NCI-H128 (cell line): ENCODE data around the gene AURKB.

ENCODE experiments used
- DNase-seq: peaks from one replicate; lab custom pipeline; 2025; ENCODE audit not compliant: unreplicated experiment; lab: John Stamatoyannopoulos, UW

AURKB gene

DNA sequence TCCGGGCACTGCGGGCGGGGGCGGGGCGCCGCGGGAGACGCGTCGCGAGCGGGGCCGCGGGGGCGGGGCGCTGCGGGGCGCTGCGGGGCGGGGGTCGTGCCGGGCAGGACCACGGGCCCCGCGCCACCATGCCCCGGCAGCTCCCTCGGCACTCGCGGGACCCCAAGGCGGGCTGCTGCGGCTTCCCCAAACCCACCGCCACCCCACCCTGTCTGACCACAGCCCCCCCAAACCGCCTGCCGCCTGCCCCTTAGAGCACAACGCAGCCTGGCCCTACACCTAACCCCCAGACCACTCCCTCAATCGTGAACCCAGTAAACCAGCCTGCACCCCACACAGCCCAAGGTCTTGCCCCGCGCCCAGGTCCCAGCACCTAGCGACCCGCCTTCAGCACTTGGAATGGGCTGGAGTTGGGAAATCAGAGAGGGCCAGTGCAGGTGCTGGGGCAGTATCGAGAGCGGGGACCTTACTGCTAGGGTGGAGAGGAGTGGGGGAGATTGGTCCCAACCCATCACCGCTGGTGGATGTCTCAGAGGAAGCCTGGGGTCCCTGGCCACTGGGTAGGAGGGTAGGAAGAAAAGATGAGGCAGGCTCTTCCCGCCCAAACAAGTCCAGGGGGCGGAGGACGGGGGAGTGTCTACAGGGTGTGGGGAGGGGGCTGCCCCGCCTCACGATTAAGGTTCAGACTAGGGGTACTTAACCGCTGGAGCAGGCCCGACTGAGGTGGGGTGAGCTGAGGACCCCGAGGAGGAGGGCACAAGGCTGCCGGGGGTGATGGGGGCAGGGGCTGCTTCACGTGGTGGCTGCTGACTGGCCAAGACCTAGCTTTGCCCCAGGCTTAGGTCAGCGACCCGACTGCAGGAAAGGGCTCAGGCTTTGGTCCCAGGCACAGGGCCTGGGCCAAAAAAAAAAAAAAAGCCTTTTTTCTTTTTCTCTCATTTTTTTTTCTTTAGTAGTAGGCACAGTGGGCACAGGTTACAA is 47.1 kb downstream of the AURKB start:
- no peak for DNase-seq

DNA sequence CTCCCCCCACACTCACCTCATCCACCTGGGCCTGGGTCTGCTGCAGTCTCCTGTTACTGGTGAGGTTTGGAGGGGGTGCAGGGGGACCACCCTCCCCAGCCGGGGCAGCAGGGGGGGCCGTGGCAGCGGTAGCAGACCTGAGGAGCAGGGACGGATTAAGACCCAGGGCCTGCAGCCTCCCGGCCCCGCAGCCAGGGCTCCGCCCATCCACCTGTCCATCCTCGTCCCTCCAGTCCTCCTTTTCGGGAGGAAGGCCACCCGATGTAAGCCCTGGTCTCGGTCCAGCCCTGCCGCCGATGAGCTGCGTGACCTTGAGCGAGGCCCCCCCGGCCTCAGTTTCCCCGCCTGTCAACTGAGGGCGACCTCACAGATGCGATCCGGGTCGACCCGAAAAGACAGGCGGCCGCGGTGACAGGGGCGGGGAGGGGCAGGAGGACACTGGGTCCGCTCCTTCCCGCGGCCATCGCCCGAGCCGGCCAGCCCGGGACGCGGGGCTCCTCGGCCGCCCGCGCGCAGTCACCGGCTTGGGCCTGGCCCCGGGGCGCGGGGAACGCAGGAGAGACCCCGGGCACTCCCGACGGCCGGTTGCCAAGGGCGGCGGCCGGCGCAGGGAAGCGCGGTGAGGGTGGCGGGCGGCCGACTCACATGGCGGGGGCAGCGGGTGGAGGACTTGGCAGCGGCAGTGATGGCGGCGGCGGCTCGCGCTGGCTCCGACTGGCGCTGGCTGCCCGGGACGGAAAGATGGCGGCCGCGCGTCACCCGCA is 48.0 kb downstream of the AURKB start, which contains the start of gene VAMP2:
VAMP2 (minus strand) TSS at position 716 of the 764 bp plus-strand sequence; CDS start at position 647, 69 bp downstream.
- no peak for DNase-seq

DNA sequence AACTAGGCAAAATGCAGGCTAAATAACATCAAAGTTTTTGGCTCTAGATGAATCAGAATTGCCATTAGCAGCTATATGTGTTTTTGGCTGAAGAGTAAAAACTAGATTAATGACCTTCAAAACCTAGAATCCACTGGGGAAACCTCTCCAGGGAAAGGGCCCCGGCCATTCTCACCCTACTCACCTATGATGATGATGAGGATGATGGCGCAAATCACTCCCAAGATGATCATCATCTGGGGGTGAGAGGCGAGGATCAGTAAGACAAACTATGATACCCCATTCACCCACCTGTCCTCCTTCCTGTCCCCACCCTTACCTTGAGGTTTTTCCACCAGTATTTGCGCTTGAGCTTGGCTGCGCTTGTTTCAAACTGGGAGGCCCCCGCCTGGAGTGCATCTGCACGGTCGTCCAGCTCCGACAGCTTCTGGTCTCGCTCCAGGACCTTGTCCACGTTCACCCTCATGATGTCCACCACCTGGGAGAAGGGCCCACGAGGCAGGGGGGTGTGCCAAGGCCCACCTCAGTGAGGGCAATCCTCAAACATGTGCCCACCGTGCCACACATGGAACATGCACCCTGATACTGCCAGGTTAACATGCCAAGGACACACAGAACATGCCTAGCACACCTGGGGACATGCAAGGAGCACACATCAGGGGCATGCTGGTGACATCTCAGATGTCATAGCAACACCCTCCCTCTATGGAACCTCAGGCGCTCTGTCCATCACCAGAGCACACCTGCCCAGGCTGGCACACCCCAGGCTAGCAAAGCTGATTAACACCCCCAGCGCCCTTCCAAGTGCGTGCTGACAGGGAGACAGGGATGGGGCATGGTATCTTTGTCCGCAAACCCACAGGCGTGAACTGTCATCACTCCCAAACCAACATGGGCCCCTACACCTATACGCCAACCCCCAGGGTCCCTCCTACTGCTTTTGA is 48.8 kb downstream of the AURKB start:
- DNase-seq = no peak

DNA sequence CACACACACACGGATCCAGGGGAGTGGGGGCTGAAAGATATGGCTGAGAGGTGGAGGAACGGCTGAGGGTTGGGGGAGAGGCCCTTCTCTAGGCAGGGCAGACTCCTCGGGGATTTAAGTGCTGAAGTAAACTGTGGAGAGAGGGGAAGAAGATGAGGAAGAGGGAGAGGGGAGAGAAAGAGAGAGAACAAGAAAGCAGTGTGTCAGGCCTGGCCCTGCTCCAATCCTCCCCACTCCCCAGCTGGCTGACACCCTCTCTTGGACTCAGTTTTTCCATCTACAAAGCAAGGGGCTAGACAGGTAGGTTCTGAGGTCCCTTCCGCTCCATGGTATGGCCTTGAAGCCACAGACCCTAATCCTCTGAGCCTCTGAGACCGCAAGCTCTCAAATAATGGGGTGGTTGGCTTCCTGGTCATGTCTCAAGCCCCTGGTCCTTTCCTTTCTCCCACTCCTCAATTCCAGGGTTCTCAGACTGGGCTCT is 49.6 kb downstream of the AURKB start:
- DNase-seq = no peak

DNA sequence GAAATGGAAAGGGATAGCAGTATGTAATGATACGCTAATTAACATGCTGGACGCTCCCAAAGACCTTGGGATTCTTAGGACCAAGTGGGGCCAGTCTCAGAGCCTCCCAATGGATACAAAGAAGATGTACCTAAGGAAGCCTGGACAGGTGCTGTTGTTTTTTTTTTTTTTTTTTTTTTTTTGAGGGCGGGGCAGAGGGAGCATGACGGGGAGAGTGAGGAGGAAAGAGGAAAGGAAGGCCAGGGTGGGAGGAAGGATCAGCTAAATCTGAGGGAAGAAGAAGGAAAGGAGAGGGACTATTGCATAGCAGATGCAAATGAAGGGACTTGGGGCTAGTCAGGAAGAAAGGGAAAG is 50.2 kb downstream of the AURKB start:
- no peak for DNase-seq

DNA sequence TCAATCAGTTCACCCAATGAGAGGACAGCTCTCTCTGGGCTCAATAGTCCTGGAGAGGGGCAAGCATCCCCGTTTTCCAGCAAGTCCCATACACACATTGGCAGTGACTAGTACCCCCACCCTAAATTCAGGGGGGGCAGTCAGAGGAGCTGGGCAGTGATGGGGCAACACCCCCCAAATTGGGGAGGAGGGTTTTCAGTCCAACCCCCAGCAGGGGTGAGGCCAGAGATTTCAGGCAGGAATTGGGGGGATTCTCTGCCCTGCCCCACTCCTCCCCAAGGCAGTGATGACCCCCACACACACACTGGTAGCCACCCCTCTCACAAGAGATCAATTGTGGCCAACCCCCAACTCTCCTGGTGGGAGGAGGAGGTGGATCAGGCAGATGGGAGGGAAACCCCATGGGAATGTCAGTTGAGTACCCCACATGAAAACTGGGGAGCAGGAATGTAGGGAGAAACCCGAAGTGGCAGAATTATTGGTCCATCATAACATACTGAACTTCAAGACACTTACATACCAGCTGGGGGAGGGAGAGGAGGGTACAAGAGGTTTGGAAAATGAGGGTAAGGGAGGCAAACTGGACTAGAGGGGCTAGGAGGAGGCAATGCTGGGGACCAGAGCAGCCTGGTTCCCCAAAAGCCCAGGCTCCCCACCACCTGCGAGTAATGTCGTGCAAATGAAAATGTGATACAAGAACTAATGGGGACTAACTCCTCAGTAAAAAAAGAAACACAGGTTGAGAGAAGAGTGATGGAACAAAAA is 50.7 kb downstream of the AURKB start:
- no peak for DNase-seq

DNA sequence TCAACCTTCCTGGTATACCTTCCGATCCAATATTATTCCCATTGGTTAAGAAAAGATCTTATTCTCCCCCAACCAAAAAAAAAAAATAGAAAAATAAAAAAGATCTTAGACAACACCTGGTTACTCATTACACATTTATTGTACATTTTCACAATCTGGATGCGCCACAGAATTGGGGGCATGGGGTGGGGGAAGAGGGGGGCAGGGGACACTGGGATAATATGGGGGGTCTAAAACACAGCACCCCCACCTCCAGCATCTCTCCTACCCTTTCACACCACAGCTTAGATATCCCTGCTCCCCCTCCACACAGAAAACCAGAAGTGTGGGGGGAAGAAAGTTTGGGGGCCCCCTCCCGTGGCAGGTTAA is 51.4 kb downstream of the AURKB start:
- no peak for DNase-seq

DNA sequence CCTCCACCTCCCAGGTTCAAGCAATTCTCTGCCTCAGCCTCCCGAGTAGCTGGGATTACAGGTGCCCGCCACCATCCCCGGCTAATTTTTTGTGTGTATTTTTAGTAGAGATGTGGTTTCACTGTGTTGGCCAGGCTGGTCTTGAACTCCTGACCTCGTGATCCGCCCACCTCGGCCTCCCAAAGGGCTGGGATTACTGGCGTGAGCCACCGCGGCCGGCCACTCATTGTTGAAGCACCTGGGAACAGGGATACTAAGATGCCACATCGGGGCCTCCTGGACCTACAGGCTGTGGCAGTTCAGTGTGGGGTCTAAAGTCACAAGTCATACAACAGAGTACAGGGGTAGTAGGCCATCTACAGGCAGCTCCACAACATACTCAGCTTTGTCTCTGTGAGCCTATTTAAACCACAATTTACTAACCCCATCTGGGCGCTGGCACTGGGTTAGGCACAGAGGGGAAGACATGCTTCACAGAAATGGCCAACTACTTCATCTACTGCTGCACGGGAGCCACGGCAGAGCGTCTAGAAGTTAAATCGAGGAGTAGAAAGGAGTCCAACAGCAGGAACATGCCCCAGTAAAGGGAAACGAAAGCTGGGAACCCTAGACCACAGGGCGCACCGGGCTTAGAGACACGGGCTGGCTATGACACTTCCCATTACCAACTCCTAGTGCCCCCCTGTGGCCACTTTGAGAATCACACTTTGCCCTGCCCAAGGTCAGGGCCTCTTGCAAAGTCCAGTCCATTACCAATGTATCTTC is 51.9 kb downstream of the AURKB start:
- peak; percentile 37 for DNase-seq

DNA sequence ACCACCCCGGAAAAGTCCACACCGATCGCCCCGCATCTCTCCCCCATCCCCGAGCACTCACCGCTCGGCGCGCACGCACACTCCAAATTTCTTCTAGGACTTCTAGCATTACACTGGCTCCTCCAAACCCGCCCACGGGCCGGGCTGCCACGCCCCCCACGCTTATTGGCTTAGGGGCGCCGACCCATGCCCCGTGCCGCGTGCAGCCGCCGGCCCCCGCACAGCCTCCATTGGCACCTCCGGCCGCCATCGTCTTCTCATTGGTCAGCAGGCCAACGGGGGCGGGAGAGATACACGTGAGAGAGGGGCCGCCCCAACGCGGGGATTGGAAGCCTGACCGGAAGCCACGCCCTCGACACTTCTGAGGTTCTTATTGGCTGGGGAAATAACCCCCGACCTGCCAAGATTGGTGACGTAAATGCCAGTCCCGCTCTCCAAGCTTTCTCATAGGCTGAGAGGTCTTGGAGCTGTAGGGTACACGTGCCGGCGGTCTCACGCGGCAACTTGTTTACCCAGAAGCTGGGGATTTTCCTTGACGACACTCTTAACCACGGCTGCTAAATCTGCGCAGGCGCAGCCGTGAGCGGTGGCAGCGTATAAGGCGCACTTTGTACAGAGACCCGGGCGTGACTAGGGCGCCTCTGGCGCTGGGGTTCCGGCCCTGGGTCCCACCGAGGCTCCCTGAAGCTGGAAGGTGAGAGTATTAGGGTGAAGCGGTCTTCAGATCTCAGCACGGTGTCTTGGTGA is 54.0 kb downstream of the AURKB start:
- peak; percentile 98 for DNase-seq

DNA sequence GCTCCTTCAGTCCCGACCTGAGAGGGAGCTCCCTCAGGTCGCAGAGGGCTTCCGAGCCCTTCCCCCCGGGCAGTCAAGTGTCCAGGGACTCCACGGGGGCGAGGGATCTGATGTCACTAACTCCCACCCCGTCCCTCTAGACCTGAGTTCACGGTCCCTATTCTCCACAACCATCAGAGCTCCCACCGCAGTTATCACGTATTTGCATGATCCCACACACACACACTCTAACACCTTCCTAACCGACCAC is 54.5 kb downstream of the AURKB start:
- DNase-seq = no peak

DNA sequence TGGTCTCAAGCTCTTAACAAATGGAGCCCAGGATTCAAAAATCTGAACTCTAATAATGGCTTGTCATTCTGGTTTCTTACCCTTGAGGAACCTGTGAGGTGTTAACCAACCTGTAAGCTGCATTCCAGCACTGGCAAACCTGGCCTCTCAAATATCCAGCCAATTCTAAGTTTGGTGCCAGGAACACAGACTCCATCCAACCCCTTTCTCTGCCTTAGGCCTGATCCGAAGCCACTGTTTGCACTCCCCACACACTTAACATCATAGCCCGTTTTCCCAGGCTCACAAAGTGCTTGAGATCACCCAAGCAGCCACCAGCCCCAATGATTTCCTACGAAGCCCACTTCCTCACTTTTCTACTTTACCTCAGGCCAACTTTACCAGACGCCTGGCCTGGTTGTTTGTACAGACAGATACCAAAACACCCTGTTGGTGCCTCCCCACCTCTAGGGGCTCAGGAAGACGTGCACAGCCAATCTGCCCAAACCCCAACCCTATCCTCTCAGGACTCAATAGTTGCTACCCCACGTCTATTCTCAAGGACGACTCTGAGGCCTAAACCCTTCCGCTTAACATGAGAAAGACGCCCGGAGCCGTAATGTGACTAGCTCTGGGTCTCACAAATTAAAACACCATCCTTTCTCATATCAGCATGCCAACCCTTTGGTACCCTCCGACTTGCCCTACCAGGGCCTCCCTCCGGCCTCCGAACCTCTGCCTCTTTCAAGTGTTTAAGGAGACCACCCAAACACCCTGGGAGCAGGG is 55.0 kb downstream of the AURKB start:
- no peak for DNase-seq
